Naive B cell (primary cell): ENCODE data around the gene CTNND2. TPM values are rescaled to one million over a fixed set of nuclear protein-coding genes. Genes with fewer than 3 reads are reported as not detected.

Source experiments
- ATAC-seq, 2 donors: fragments of 150-1000 bp; cut with Tn5 transposase; 2 replicates each; pipeline ENCODE4 v1.10.0; 2021; ENCODE audit warnings: low read depth in 2 of 2, mild to moderate bottlenecking in 2 of 2, moderate library complexity in 2 of 2
- DNase-seq: peaks from one replicate; pipeline ENCODE4 v3.0.0; 2022
- H3K27ac Mint-ChIP-seq, 6 donors: one replicate each; pipeline ENCODE4 v1.8.0; 2020 to 2022; ENCODE audit warnings: mild to moderate bottlenecking in 6 of 6, mixed read lengths in 6 of 6, moderate library complexity in 5 of 6, inconsistent platforms in 2 of 6
- H3K27me3 Mint-ChIP-seq, 3 donors: one replicate each; pipeline ENCODE4 v1.8.0; 2021 to 2022; ENCODE audit warnings: mixed read lengths in 3 of 3, mild to moderate bottlenecking in 1 of 3
- H3K36me3 Mint-ChIP-seq, 2 donors: one replicate each; pipeline ENCODE4 v1.8.0; 2020 to 2022; ENCODE audit warnings: mixed read lengths in 2 of 2, inconsistent platforms in 1 of 2, mild to moderate bottlenecking in 1 of 2
- H3K4me1 Mint-ChIP-seq, 3 donors: one replicate each; pipeline ENCODE4 v1.8.0; 2020 to 2022; ENCODE audit warnings: mixed read lengths in 3 of 3, inconsistent platforms in 1 of 3, mild to moderate bottlenecking in 1 of 3, moderate library complexity in 1 of 3
- H3K4me3 Mint-ChIP-seq, 8 donors: one replicate each; pipeline ENCODE4 v1.8.0; 2020 to 2022; ENCODE audit warnings: mild to moderate bottlenecking in 8 of 8, mixed read lengths in 8 of 8, moderate library complexity in 8 of 8, inconsistent platforms in 2 of 8
- H3K9me3 Mint-ChIP-seq, 7 donors: one replicate each; pipeline ENCODE4 v1.8.0; 2020 to 2022; ENCODE audit warnings: mixed read lengths in 7 of 7, mild to moderate bottlenecking in 5 of 7, inconsistent platforms in 2 of 7, moderate library complexity in 1 of 7
- polyA plus RNA-seq, 6 donors: library from polyadenylated mRNA; unstranded; fragments of 300-500 nt; fragmentation: Illumina TruSeq; gene quantifications; one replicate each; pipeline ENCODE4 v1.2.3, GENCODE V29; 2021; ENCODE audit warnings: low read depth in 6 of 6

CTNND2 gene
- polyA plus RNA-seq, 6 donors from 2014 or later = not detected

GRCh38 chr5:11371021-11371420, 533.2 kb downstream of the CTNND2 start:
- Mint-ChIP-seq H3K36me3 (no peaks in the 10 kb centered on the region), H3K27me3 (no peaks in the 10 kb centered on the region), H3K27ac (no peak overlapping the region), H3K4me1 (no peaks in the 10 kb centered on the region), H3K9me3 (peaks cover 0 to 2% (median 0%) of the 10 kb centered on the region in 7 donors), H3K4me3 (no peak overlapping the region)
- no peak for ATAC-seq
- no peak for DNase-seq

DNA sequence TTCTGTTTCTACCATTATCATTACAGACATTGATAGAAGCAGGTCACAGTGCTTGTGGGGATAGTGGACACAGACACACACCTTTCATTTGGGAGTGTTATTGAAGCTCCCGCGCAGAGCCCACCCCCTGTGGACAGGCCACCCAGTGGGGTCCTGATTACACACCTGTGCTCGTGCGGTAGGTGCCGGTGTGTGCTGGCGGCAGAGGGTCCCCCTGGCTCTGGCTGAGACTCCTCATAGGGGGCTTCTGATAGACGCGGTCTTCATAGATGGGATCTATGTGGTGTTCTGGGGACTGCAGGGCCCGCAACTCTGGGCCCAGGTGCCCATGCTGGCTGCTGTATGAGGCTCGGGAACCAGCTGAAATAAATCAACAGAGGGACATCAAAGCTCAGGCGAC, 539.7 kb downstream of the CTNND2 start:
- H3K27ac Mint-ChIP-seq = no peak overlapping the region
- H3K36me3 Mint-ChIP-seq = no peaks in the 10 kb centered on the region
- H3K9me3 Mint-ChIP-seq = peaks cover 0 to 10% (median 0%) of the 10 kb centered on the region in 7 donors
- ATAC-seq (no peak), DNase-seq (no peak)
- H3K4me1 Mint-ChIP-seq = no peaks in the 10 kb centered on the region
- H3K27me3 Mint-ChIP-seq = no peaks in the 10 kb centered on the region
- H3K4me3 Mint-ChIP-seq = no peak overlapping the region

GRCh38 chr5:11363631-11364178, 540.5 kb downstream of the CTNND2 start:
- no peak for ATAC-seq
- Mint-ChIP-seq H3K9me3 (peaks cover 0 to 10% (median 0%) of the 10 kb centered on the region in 7 donors), H3K4me3 (no peak overlapping the region)

DNA sequence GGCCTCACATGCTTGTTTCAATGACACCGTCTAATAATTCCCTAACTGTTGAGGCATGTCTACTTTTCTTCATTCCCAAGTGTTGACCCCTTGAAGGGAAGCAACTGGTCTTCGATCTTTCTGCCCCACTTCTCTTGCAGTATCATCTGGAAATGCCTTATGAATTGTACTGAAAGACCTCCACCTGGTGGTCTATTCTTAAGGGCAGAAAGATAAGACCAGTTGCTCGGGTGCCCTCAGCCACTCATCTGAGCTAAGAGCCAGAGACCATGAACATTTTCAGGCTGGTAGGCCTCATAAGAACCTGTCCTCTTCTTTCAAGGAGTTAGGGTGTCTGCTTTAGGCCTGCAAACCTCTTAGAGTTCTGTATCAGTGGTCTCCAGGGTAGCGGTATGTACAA, 542.5 kb downstream of the CTNND2 start:
- Mint-ChIP-seq H3K36me3 (no peaks in the 10 kb centered on the region), H3K27me3 (no peaks in the 10 kb centered on the region), H3K4me1 (no peaks in the 10 kb centered on the region), H3K4me3 (no peak overlapping the region), H3K9me3 (peaks cover 0 to 13% (median 2%) of the 10 kb centered on the region in 7 donors), H3K27ac (no peak overlapping the region)
- DNase-seq (no peak), ATAC-seq (no peak)

More at GRCh38 chr5:11363631-11364178, 540.5 kb downstream of the CTNND2 start:
- DNase-seq = no peak
- H3K36me3 Mint-ChIP-seq = no peaks in the 10 kb centered on the region
- H3K4me1 Mint-ChIP-seq = no peaks in the 10 kb centered on the region
- no peak overlapping the region for H3K27ac Mint-ChIP-seq
- H3K27me3 Mint-ChIP-seq = no peaks in the 10 kb centered on the region

- DNase-seq = no peak
- H3K4me3 Mint-ChIP-seq = no peak overlapping the region
- no peaks in the 10 kb centered on the region for H3K27me3 Mint-ChIP-seq
- H3K9me3 Mint-ChIP-seq = peaks cover 5 to 23% (median 7%) of the 10 kb centered on the region in 7 donors
- H3K36me3 Mint-ChIP-seq = peaks cover 0 to 3% of the 10 kb centered on the region in 2 donors
- no peaks in the 10 kb centered on the region for H3K4me1 Mint-ChIP-seq
- ATAC-seq = no peak
- H3K27ac Mint-ChIP-seq = no peak overlapping the region
Measured at GRCh38 chr5:11357928-11358327, 546.3 kb downstream of the CTNND2 start.

DNA sequence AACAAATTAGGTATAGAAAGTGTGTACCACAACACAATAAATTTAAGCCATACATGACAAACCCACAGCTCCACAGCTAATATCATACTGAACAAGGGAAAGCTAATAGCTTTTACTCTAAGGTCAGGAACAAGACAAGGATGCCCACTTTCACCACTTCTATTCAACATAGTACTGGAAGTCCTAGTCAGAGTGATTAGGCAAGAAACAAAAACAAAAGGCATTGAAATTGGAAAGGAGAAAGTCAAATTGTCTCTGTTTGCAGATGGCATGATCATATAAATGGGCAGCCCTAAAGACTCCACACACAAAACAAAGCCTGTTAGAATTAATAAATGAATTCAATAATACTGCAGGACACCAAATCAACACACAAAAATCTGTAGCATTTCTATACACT, 548.8 kb downstream of the CTNND2 start:
- Mint-ChIP-seq H3K36me3 (peaks cover 0 to 3% of the 10 kb centered on the region in 2 donors), H3K4me1 (no peaks in the 10 kb centered on the region), H3K9me3 (peaks cover 5 to 23% (median 7%) of the 10 kb centered on the region in 7 donors), H3K4me3 (no peak overlapping the region), H3K27ac (no peak overlapping the region), H3K27me3 (no peaks in the 10 kb centered on the region)
- DNase-seq (no peak), ATAC-seq (no peak)

- Mint-ChIP-seq H3K36me3 (no peaks in the 10 kb centered on the region), H3K27ac (no peak overlapping the region), H3K27me3 (peaks cover 0 to 6% (median 0%) of the 10 kb centered on the region in 3 donors), H3K9me3 (peaks cover 0 to 2% (median 0%) of the 10 kb centered on the region in 7 donors), H3K4me3 (no peak overlapping the region), H3K4me1 (no peaks in the 10 kb centered on the region)
- DNase-seq (no peak), ATAC-seq (no peak)
Measured at GRCh38 chr5:11346336-11346735, 557.9 kb downstream of the CTNND2 start.

DNA sequence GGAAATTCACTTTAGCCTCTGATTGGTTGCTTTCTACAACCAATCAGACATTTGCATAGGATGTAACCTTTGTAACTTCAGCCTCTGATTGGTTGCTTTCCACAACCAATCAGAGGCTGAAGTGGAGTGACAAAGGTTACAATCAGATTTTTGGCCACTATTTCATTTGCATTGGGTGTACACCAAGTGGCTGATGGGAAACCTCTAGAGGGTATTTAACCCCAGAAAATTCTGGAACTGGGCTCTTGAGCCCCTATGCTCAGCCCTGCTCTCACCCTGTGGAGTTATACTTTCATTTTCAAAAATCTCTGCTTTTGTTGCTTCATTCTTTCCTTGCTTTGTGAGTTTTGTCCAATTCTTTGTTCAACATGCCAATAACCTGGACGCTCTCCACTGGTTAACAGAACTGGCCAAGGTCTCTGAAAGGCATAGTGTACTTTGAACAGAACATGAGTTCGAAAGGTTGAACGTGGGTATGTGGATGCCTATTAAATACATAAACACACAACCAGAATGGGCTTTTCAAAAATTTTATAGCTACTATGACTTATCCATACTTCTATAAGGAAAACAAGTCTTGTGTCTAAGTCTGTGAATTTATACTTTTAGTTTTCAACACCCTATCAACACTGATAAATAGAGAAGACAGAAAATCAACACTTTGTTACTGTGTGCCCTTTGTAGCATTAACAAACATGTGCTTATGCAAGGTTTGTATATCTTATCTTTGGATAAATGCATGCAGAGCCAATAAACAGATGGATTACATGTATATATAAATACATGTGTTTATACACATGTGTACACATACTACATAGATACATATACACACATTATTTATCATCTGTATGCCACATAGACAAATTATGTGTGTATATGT, 568.1 kb downstream of the CTNND2 start:
- no peaks in the 10 kb centered on the region for H3K27me3 Mint-ChIP-seq
- DNase-seq (no peak), ATAC-seq (no peak)

GRCh38 chr5:11334404-11334803, 569.8 kb downstream of the CTNND2 start:
- ATAC-seq (no peak), DNase-seq (no peak)
- no peak overlapping the region for H3K27ac Mint-ChIP-seq
- no peaks in the 10 kb centered on the region for H3K36me3 Mint-ChIP-seq
- no peaks in the 10 kb centered on the region for H3K27me3 Mint-ChIP-seq
- H3K4me1 Mint-ChIP-seq = no peaks in the 10 kb centered on the region
- H3K9me3 Mint-ChIP-seq = peaks cover 0 to 18% (median 9%) of the 10 kb centered on the region in 7 donors
- no peak overlapping the region for H3K4me3 Mint-ChIP-seq

More for the DNA sequence above, 568.1 kb downstream of the CTNND2 start:
- H3K36me3 Mint-ChIP-seq = no peaks in the 10 kb centered on the region
- H3K4me3 Mint-ChIP-seq = no peak overlapping the region
- H3K27ac Mint-ChIP-seq = no peak overlapping the region
- H3K9me3 Mint-ChIP-seq = peaks cover 0 to 18% (median 9%) of the 10 kb centered on the region in 7 donors
- H3K4me1 Mint-ChIP-seq = no peaks in the 10 kb centered on the region

- Mint-ChIP-seq H3K4me3 (no peak overlapping the region), H3K9me3 (peaks cover 0 to 11% (median 6%) of the 10 kb centered on the region in 7 donors), H3K4me1 (no peaks in the 10 kb centered on the region), H3K27me3 (no peaks in the 10 kb centered on the region), H3K27ac (no peak overlapping the region), H3K36me3 (no peaks in the 10 kb centered on the region)
- DNase-seq (no peak), ATAC-seq (no peak)
Measured at GRCh38 chr5:11329679-11330078, 574.6 kb downstream of the CTNND2 start.

GRCh38 chr5:11324521-11325289, 579.5 kb downstream of the CTNND2 start:
- Mint-ChIP-seq H3K4me3 (no peak overlapping the region), H3K4me1 (no peaks in the 10 kb centered on the region), H3K27ac (no peak overlapping the region), H3K36me3 (no peaks in the 10 kb centered on the region), H3K9me3 (peaks cover 0 to 4% (median 0%) of the 10 kb centered on the region in 7 donors), H3K27me3 (no peaks in the 10 kb centered on the region)
- ATAC-seq = no peak
- no peak for DNase-seq

GRCh38 chr5:11323761-11324160, 580.5 kb downstream of the CTNND2 start:
- H3K36me3 Mint-ChIP-seq = no peaks in the 10 kb centered on the region
- H3K4me1 Mint-ChIP-seq = no peaks in the 10 kb centered on the region
- no peak for DNase-seq
- ATAC-seq = no peak
- no peaks in the 10 kb centered on the region for H3K27me3 Mint-ChIP-seq
- peaks cover 0 to 4% (median 1%) of the 10 kb centered on the region in 7 donors for H3K9me3 Mint-ChIP-seq
- H3K4me3 Mint-ChIP-seq = no peak overlapping the region
- no peak overlapping the region for H3K27ac Mint-ChIP-seq

- Mint-ChIP-seq H3K9me3 (peaks cover 0 to 6% (median 2%) of the 10 kb centered on the region in 7 donors), H3K27me3 (peaks cover 0 to 4% (median 0%) of the 10 kb centered on the region in 3 donors), H3K4me3 (no peak overlapping the region), H3K36me3 (no peaks in the 10 kb centered on the region), H3K4me1 (no peaks in the 10 kb centered on the region), H3K27ac (peak overlapping the region in 1 of 6 donors; percentile 58)
- no peak for DNase-seq
- ATAC-seq = no peak
Measured at GRCh38 chr5:11322133-11322532, 582.1 kb downstream of the CTNND2 start.
